Thyroid gland (tissue), 4 donors: ENCODE results near the gene EAF2.
"Not testable (repeated sequence)": the region's sequence is repeated elsewhere in the genome, so short reads cannot be mapped to it uniquely, and the experiment has no call there.

ENCODE experiments used
- POLR2A ChIP-seq, 2 donors: fragments of 450-650 bp; IDR thresholded peaks; one replicate each; pipeline ENCODE4 v1.6.1; 2017; ENCODE audit warnings: antibody characterized with exemption in 2 of 2, mild to moderate bottlenecking in 2 of 2, moderate library complexity in 1 of 2
- TF ChIP-seq, protein P1 (sequence below), 6 experiments: fragments of 200-600 bp in 3 of 6; fragments of 450-650 bp in 3 of 6; sonication (generic) in 3 of 6; IDR thresholded peaks; one replicate each; pipeline ENCODE4 v1.5.1; 2016 to 2019; ENCODE audit warnings: antibody characterized with exemption in 6 of 6, mild to moderate bottlenecking in 2 of 6, inconsistent platforms in 1 of 6, moderate library complexity in 1 of 6

DNA sequence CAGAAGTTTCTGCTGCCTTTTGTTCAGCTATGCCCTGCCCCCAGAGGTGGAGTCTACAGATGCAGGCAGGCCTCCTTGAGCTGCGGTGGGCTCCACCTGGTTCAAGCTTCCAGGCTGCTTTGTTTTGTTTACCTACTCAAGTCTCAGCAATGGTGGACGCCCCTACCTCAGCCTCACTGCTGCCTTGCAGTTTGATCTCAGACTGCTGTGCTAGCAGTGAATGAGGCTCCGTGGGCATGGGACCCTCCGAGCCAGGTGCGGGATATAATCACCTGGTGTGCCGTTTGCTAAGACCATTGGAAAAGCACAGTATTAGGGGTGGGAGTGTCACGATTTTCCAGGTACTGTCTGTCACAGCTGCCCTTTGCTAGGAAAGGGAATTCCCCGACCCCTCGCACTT, 28.2 kb downstream of the EAF2 start:
- TF ChIP-seq, protein P1, sequence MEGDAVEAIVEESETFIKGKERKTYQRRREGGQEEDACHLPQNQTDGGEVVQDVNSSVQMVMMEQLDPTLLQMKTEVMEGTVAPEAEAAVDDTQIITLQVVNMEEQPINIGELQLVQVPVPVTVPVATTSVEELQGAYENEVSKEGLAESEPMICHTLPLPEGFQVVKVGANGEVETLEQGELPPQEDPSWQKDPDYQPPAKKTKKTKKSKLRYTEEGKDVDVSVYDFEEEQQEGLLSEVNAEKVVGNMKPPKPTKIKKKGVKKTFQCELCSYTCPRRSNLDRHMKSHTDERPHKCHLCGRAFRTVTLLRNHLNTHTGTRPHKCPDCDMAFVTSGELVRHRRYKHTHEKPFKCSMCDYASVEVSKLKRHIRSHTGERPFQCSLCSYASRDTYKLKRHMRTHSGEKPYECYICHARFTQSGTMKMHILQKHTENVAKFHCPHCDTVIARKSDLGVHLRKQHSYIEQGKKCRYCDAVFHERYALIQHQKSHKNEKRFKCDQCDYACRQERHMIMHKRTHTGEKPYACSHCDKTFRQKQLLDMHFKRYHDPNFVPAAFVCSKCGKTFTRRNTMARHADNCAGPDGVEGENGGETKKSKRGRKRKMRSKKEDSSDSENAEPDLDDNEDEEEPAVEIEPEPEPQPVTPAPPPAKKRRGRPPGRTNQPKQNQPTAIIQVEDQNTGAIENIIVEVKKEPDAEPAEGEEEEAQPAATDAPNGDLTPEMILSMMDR (IDR thresholded peaks at IDR 0.05): not testable (repeated sequence)
- not testable (repeated sequence) for TF ChIP-seq POLR2A (IDR thresholded peaks at IDR 0.05)
